Mesendoderm (in vitro differentiated cells): ENCODE data around the gene BICD1.

ENCODE experiments used
- DNase-seq: peaks from one replicate; pipeline ENCODE4 v3.0.0; 2013
- H2AK5ac ChIP-seq: 2 replicates; pipeline ENCODE4 v1.6.1; 2013; ENCODE audit warnings: low read length, inconsistent platforms
- H2BK120ac ChIP-seq: 2 replicates; pipeline ENCODE4 v1.6.1; 2013; ENCODE audit warnings: low read depth, mild to moderate bottlenecking, low read length, moderate library complexity, mixed read lengths
- H2BK15ac ChIP-seq: replicated peaks from 2 replicates; pipeline ENCODE4 v1.6.1; 2013; ENCODE audit warnings: low read depth, mild to moderate bottlenecking, moderate library complexity
- H2BK5ac ChIP-seq: 2 replicates; pipeline ENCODE4 v1.6.1; 2013; ENCODE audit warnings: low read length, inconsistent platforms
- H3K18ac ChIP-seq: 2 replicates; pipeline ENCODE4 v1.6.1; 2013; ENCODE audit warnings: mild to moderate bottlenecking, low read length, mixed read lengths
- H3K23ac ChIP-seq: one replicate; pipeline ENCODE4 v1.6.1; 2013; ENCODE audit warnings: low read length
- H3K27ac ChIP-seq: 2 replicates; pipeline ENCODE4 v1.5.1; 2013; ENCODE audit warnings: low read depth, mild to moderate bottlenecking, inconsistent platforms, low read length, moderate library complexity
- H3K27me3 ChIP-seq: 2 replicates; pipeline ENCODE4 v1.6.1; 2013; ENCODE audit warnings: low read length, control low read depth, mild to moderate bottlenecking, inconsistent platforms; ENCODE audit not compliant: insufficient read depth, poor library complexity
- H3K36me3 ChIP-seq: 2 replicates; pipeline ENCODE4 v1.6.1; 2013; ENCODE audit warnings: low read length, inconsistent platforms; ENCODE audit not compliant: control insufficient read depth, insufficient read depth
- H3K4ac ChIP-seq: one replicate; pipeline ENCODE4 v1.6.1; 2013; ENCODE audit warnings: low read depth, mild to moderate bottlenecking, low read length, moderate library complexity
- H3K4me1 ChIP-seq: 2 replicates; pipeline ENCODE4 v1.6.1; 2013; ENCODE audit warnings: low read depth, low read length, inconsistent platforms; ENCODE audit not compliant: control insufficient read depth
- H3K4me2 ChIP-seq: 2 replicates; pipeline ENCODE4 v1.6.1; 2013; ENCODE audit warnings: low read length
- H3K4me3 ChIP-seq: 2 replicates; pipeline ENCODE4 v1.5.1; 2013; ENCODE audit warnings: mild to moderate bottlenecking, low read length
- H3K56ac ChIP-seq: one replicate; pipeline ENCODE4 v1.6.1; 2013; ENCODE audit warnings: low read length
- H3K79me1 ChIP-seq: 2 replicates; pipeline ENCODE4 v1.6.1; 2013; ENCODE audit warnings: low read length, inconsistent platforms
- H3K79me2 ChIP-seq: 2 replicates; pipeline ENCODE4 v1.6.1; 2013; ENCODE audit warnings: mild to moderate bottlenecking, low read length; ENCODE audit not compliant: control insufficient read depth, insufficient read depth
- H3K9ac ChIP-seq: 2 replicates; pipeline ENCODE4 v1.6.1; 2013; ENCODE audit warnings: low read length, inconsistent platforms
- H4K5ac ChIP-seq: one replicate; pipeline ENCODE4 v1.6.1; 2013; ENCODE audit warnings: low read length
- H4K8ac ChIP-seq: one replicate; pipeline ENCODE4 v1.6.1; 2013; ENCODE audit warnings: low read depth, mild to moderate bottlenecking, control low read depth, low read length, moderate library complexity
- WGBS: extraction: QIAGEN DNeasy Blood & Tissue Kit; methylation state at CpG from one replicate; pipeline ENCODE4 v1.1.7; 2013; ENCODE audit warnings: low lambda C conversion rate, missing lambda C conversion rate; ENCODE audit not compliant: insufficient coverage; ENCODE audit errors: extremely low coverage; 5-methylcytosine and 5-hydroxymethylcytosine counted together

Gene BICD1

DNA sequence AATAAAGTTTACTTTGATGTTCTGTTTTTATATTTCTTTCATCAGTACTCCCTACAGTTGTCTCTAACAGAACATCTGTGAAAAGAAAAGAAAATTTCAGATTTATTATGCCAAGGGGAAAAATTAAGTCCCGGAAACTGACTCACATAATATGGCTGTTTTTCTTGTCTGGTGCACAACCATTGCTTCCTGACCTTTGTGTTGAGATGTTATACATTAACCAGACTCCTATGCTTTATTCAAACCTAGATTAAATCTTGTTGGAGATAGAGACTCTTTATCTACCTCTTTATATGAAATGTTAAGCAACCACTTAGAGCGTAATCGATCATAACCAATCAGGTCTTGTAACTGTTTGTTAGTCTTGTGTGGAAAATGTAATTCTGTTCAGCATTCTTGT is 37.6 kb upstream of the BICD1 start:
- Histone ChIP-seq H3K27ac (no peak overlapping the region), H2AK5ac (no peak overlapping the region), H3K4me2 (no peak overlapping the region), H2BK120ac (no peak overlapping the region), H4K8ac (no peak overlapping the region), H2BK15ac (no peak overlapping the region), H3K27me3 (no peaks in the 10 kb centered on the region), H3K9ac (no peak overlapping the region), H3K79me2 (no peaks in the 10 kb centered on the region), H3K79me1 (no peaks in the 10 kb centered on the region), H3K23ac (no peak overlapping the region), H4K5ac (no peak overlapping the region), H3K36me3 (no peaks in the 10 kb centered on the region), H3K56ac (no peak overlapping the region), H3K4ac (no peak overlapping the region), H2BK5ac (no peak overlapping the region), H3K4me3 (no peak overlapping the region), H3K18ac (no peak overlapping the region), H3K4me1 (no peaks in the 10 kb centered on the region)
- no CpG with 5 or more reads among the region's 3 CpGs for WGBS
- DNase-seq: no peak

GRCh38 chr12:32069731-32070130 is 36.9 kb upstream of the BICD1 start:
- H3K36me3 ChIP-seq: no peaks in the 10 kb centered on the region
- DNase-seq: no peak
- no peaks in the 10 kb centered on the region for H3K27me3 ChIP-seq
- no peak overlapping the region for H4K8ac ChIP-seq
- H3K27ac ChIP-seq: no peak overlapping the region
- no peak overlapping the region for H2AK5ac ChIP-seq
- H4K5ac ChIP-seq: no peak overlapping the region
- no peaks in the 10 kb centered on the region for H3K79me2 ChIP-seq
- no peak overlapping the region for H3K9ac ChIP-seq
- no peaks in the 10 kb centered on the region for H3K79me1 ChIP-seq
- H3K56ac ChIP-seq: no peak overlapping the region
- H3K18ac ChIP-seq: no peak overlapping the region
- no peak overlapping the region for H2BK5ac ChIP-seq
- no peak overlapping the region for H3K23ac ChIP-seq
- no peaks in the 10 kb centered on the region for H3K4me1 ChIP-seq
- H2BK15ac ChIP-seq: no peak overlapping the region
- H2BK120ac ChIP-seq: no peak overlapping the region
- WGBS: no CpG with 5 or more reads among the region's 5 CpGs
- H3K4me3 ChIP-seq: no peak overlapping the region
- no peak overlapping the region for H3K4me2 ChIP-seq
- H3K4ac ChIP-seq: no peak overlapping the region

DNA sequence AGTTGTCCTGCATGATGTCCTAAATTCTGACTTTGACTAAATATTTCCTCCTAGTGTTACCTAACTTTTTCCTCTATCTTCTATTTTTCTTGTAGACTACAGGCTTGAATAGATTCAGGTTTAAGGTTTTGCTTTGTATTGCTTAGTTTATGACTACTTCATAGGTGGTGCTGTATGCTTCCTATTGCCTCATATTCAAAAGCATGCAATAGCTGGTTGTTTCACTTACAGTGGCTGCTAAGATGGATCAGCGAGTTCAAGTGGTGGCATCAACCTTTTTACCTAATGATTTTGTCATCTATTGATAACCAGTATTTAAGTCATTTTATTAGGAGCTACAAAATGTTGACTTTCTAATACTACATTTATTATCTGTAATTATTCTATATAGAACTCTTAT is 36.3 kb upstream of the BICD1 start:
- H3K4ac ChIP-seq: no peak overlapping the region
- no peak overlapping the region for H2BK120ac ChIP-seq
- no peaks in the 10 kb centered on the region for H3K4me1 ChIP-seq
- no peak overlapping the region for H4K5ac ChIP-seq
- no peak overlapping the region for H2BK5ac ChIP-seq
- no peaks in the 10 kb centered on the region for H3K36me3 ChIP-seq
- no peaks in the 10 kb centered on the region for H3K79me1 ChIP-seq
- H3K27me3 ChIP-seq: no peaks in the 10 kb centered on the region
- WGBS: no CpG with 5 or more reads among the region's 1 CpG
- H3K27ac ChIP-seq: no peak overlapping the region
- no peak overlapping the region for H2BK15ac ChIP-seq
- no peak overlapping the region for H3K9ac ChIP-seq
- H2AK5ac ChIP-seq: no peak overlapping the region
- no peak overlapping the region for H4K8ac ChIP-seq
- no peak overlapping the region for H3K4me2 ChIP-seq
- H3K18ac ChIP-seq: no peak overlapping the region
- H3K23ac ChIP-seq: no peak overlapping the region
- H3K79me2 ChIP-seq: no peaks in the 10 kb centered on the region
- DNase-seq: no peak
- no peak overlapping the region for H3K4me3 ChIP-seq
- H3K56ac ChIP-seq: no peak overlapping the region

DNA sequence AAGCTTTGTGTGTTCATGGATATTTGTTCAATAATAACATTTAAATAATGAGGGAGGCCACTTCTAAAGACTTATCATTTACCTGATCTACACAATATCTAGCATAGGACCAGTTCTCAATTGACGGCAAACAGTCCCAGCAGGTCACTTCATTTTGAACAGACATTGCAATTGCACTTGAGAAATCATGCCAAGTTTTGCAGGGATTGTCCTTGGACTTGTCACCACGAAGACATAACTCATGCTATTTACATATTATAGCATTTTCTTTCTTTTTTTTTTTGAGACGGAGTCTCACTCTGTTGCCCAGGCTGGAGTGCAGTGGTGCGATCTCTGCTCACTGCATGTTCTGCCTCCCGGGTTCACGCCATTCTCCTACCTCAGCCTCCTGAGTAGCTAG is 34.5 kb upstream of the BICD1 start:
- Histone ChIP-seq H2AK5ac (no peak overlapping the region), H3K79me2 (no peaks in the 10 kb centered on the region), H3K4me1 (no peaks in the 10 kb centered on the region), H3K9ac (no peak overlapping the region), H3K4ac (no peak overlapping the region), H3K18ac (no peak overlapping the region), H3K27ac (no peak overlapping the region), H3K23ac (no peak overlapping the region), H3K56ac (no peak overlapping the region), H3K4me2 (no peak overlapping the region), H4K5ac (no peak overlapping the region), H3K27me3 (no peaks in the 10 kb centered on the region), H4K8ac (no peak overlapping the region), H3K4me3 (no peak overlapping the region), H2BK15ac (no peak overlapping the region), H2BK120ac (no peak overlapping the region), H3K36me3 (no peaks in the 10 kb centered on the region), H2BK5ac (no peak overlapping the region), H3K79me1 (no peaks in the 10 kb centered on the region)
- DNase-seq: no peak
- WGBS: no CpG with 5 or more reads among the region's 6 CpGs

DNA sequence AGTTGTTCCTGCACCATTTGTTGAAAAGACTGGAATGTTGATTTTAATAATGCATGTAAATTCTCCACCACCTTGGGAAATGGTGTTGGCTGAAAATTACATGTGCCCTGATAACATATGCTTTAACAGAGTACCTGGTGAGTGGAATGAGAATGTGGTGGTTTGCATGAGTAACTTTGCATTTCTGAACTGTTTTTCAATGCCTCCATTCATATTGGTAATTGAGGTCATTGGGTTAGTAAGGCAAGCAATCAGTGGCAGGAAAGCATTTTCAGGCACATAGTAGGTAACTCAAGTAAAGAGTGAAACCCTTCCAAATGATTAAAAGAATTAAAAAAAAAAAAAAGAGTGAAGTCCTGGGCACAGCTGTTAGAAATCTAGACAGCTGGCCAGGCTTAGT is 32.2 kb upstream of the BICD1 start:
- H4K8ac ChIP-seq: no peak overlapping the region
- H3K56ac ChIP-seq: no peak overlapping the region
- H3K27me3 ChIP-seq: no peaks in the 10 kb centered on the region
- H2BK120ac ChIP-seq: no peak overlapping the region
- H3K4me2 ChIP-seq: no peak overlapping the region
- no peaks in the 10 kb centered on the region for H3K4me1 ChIP-seq
- H3K27ac ChIP-seq: no peak overlapping the region
- H3K9ac ChIP-seq: no peak overlapping the region
- no peak overlapping the region for H2AK5ac ChIP-seq
- no peak for DNase-seq
- H3K79me1 ChIP-seq: no peaks in the 10 kb centered on the region
- H3K18ac ChIP-seq: no peak overlapping the region
- H3K36me3 ChIP-seq: no peaks in the 10 kb centered on the region
- H3K4ac ChIP-seq: no peak overlapping the region
- no peak overlapping the region for H3K23ac ChIP-seq
- no peak overlapping the region for H2BK5ac ChIP-seq
- H2BK15ac ChIP-seq: no peak overlapping the region
- no peak overlapping the region for H3K4me3 ChIP-seq
- H3K79me2 ChIP-seq: no peaks in the 10 kb centered on the region
- no peak overlapping the region for H4K5ac ChIP-seq

DNA sequence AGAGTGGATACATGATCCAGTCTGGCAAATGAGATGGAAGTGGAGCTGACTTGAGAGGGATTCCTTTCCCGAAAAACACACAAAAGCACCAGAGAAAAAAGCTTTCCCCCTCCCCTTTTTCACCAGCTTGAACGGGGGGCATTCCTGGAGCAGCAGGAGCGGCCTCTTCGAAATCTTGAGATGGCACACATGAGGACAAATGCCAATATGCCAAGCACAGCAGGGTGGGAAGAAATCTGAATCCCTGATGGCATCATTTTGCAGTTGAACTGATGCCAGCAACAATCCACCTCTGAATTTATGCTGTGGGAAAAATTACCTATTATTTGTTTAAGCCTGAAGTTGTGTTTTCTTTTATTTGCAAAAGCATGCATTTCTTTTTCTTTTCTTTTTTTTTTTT is 29.7 kb upstream of the BICD1 start:
- H3K36me3 ChIP-seq: no peaks in the 10 kb centered on the region
- H3K79me1 ChIP-seq: no peaks in the 10 kb centered on the region
- no peak overlapping the region for H3K18ac ChIP-seq
- H4K5ac ChIP-seq: no peak overlapping the region
- no peak overlapping the region for H3K9ac ChIP-seq
- no peaks in the 10 kb centered on the region for H3K27me3 ChIP-seq
- WGBS: no CpG with 5 or more reads among the region's 4 CpGs
- no peak overlapping the region for H4K8ac ChIP-seq
- no peak overlapping the region for H3K23ac ChIP-seq
- no peak overlapping the region for H3K27ac ChIP-seq
- DNase-seq: no peak
- peaks cover 2% of the 10 kb centered on the region for H3K4me1 ChIP-seq
- no peaks in the 10 kb centered on the region for H3K79me2 ChIP-seq
- no peak overlapping the region for H3K4me2 ChIP-seq
- H3K4ac ChIP-seq: no peak overlapping the region
- no peak overlapping the region for H3K56ac ChIP-seq
- H2BK5ac ChIP-seq: no peak overlapping the region
- H2BK15ac ChIP-seq: no peak overlapping the region
- H2AK5ac ChIP-seq: no peak overlapping the region
- H2BK120ac ChIP-seq: no peak overlapping the region
- H3K4me3 ChIP-seq: no peak overlapping the region
